ENCODE measurements around the gene CNTNAP2. TPM values are rescaled to one million over a fixed set of nuclear protein-coding genes. Genes with fewer than 3 reads are reported as not detected.

CNTNAP2 gene
- total and polyA plus RNA-seq, 9 of the 15 experiments (the other 6 are each of a cell fraction or from before 2014, with no cell fraction given), result 0.04 to 0.62 (median 0.09) TPM; not detected in 4

DNA sequence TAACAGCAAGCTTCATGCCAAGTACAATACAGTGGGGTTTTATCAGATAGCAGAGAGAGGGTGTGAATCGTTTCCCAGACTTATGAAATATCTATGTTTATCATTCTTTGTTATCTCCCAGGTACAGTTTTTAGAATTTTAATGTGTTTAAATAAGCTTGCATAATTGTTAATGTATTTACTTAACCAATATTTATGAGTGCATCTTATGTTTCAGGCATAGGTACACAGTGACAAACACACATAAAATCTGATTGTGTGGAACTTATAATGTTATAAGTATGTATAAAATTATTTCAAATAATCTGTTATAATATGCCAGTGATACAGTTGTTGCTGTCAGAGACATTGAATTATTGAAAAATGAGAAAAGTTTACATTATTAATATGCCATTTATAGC lies 1462.5 kb downstream of the CNTNAP2 start:
- Histone ChIP-seq H3K4me1 (replicated peaks in 1 of 2; ENCODE audit: control insufficient read depth in 2 of 2, insufficient read depth in 2 of 2, low read length in 2 of 2) (no peaks in the 10 kb centered on the region), H3K27ac (ENCODE audit: extremely low read depth, low read depth, low read length) (no peak overlapping the region), H3K4me2 (ENCODE audit: insufficient read depth, low read length) (no peak overlapping the region), H3K9me1 (ENCODE audit: control insufficient read depth, insufficient read depth, low read length) (no peaks in the 10 kb centered on the region), H3K9me3 (replicated peaks; ENCODE audit: control insufficient read depth, insufficient read depth, low read depth, low read length) (no peaks in the 10 kb centered on the region; the same call in 1 of the 2 replicates), H3K27me3 (ENCODE audit: control insufficient read depth in 2 of 2, insufficient read depth in 2 of 2, low read length in 2 of 2) (no peaks in the 10 kb centered on the region), H3K79me2 (ENCODE audit: control insufficient read depth, insufficient read depth, low read length) (no peaks in the 10 kb centered on the region), H3K4me3 (no peak overlapping the region), H4K20me1 (replicated peaks; ENCODE audit: control insufficient read depth, insufficient read depth, low read length) (no peaks in the 10 kb centered on the region), H3K36me3 (ENCODE audit: control insufficient read depth, insufficient read depth, low read length) (no peaks in the 10 kb centered on the region), H2AFZ (ENCODE audit: low read depth, low read length) (no peak overlapping the region), H3K9ac (ENCODE audit: insufficient read depth in 1 of 2, low read depth in 2 of 2, low read length in 2 of 2) (no peak overlapping the region)
- POLR2A ChIA-PET, result no interaction called here
- ATAC-seq (no peak), DNase-seq (ENCODE audit: extremely low read depth in 1 of 4, low spot score in 3 of 4) (no peak), FAIRE-seq (no peak)
- in situ Hi-C loops (cut with MboI), result no loop called here
- CTCF ChIA-PET (ENCODE audit: low intra/inter-chr PET ratio), result no interaction called here
- 0% methylated on average over 1 of the region's 1 CpG for WGBS (ENCODE audit: insufficient coverage, low coverage, missing lambda C conversion rate)
- TF ChIP-seq SMAD3 (CRISPR knock-in tag; conservative IDR thresholded peaks at IDR 0.05) (no peak), ZNF589 (CRISPR knock-in tag; IDR thresholded peaks at IDR 0.05; ENCODE audit: low read depth) (no peak), SIN3A (IDR thresholded peaks at IDR 0.05; ENCODE audit: borderline replicate concordance in 2 of 2, control insufficient read depth in 1 of 2, low read depth in 2 of 2, low read length in 2 of 2) (no peak), SMAD4 (CRISPR knock-in tag; conservative IDR thresholded peaks at IDR 0.05) (no peak), MAZ (CRISPR knock-in tag; conservative IDR thresholded peaks at IDR 0.05 in 1 of 2, IDR thresholded peaks at IDR 0.05 in 1 of 2) (no peak), MYNN (IDR thresholded peaks at IDR 0.05) (no peak), MYNN (CRISPR knock-in tag; IDR thresholded peaks at IDR 0.05) (no peak), RBBP5 (IDR thresholded peaks at IDR 0.05; ENCODE audit: borderline replicate concordance, insufficient read depth, low read length, poor library complexity, severe bottlenecking) (no peak), ZNF644 (tag; IDR thresholded peaks at IDR 0.05; ENCODE audit: low read depth) (no peak), FOXJ3 (CRISPR knock-in tag; IDR thresholded peaks at IDR 0.05) (no peak), PPARD (CRISPR knock-in tag; IDR thresholded peaks at IDR 0.05) (no peak), NFIC (IDR thresholded peaks at IDR 0.05) (no peak)
- TF ChIP-seq, protein P1, sequence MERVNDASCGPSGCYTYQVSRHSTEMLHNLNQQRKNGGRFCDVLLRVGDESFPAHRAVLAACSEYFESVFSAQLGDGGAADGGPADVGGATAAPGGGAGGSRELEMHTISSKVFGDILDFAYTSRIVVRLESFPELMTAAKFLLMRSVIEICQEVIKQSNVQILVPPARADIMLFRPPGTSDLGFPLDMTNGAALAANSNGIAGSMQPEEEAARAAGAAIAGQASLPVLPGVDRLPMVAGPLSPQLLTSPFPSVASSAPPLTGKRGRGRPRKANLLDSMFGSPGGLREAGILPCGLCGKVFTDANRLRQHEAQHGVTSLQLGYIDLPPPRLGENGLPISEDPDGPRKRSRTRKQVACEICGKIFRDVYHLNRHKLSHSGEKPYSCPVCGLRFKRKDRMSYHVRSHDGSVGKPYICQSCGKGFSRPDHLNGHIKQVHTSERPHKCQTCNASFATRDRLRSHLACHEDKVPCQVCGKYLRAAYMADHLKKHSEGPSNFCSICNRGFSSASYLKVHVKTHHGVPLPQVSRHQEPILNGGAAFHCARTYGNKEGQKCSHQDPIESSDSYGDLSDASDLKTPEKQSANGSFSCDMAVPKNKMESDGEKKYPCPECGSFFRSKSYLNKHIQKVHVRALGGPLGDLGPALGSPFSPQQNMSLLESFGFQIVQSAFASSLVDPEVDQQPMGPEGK (CRISPR knock-in tag; IDR thresholded peaks at IDR 0.05; ENCODE audit: borderline replicate concordance), result no peak
- intact Hi-C loops (cut with micrococcal nuclease), result no loop called here
- BruUV-seq (replicated peaks), result no TSS peak
